Measurements from ENCODE around the gene ACOXL.

ACOXL gene

DNA sequence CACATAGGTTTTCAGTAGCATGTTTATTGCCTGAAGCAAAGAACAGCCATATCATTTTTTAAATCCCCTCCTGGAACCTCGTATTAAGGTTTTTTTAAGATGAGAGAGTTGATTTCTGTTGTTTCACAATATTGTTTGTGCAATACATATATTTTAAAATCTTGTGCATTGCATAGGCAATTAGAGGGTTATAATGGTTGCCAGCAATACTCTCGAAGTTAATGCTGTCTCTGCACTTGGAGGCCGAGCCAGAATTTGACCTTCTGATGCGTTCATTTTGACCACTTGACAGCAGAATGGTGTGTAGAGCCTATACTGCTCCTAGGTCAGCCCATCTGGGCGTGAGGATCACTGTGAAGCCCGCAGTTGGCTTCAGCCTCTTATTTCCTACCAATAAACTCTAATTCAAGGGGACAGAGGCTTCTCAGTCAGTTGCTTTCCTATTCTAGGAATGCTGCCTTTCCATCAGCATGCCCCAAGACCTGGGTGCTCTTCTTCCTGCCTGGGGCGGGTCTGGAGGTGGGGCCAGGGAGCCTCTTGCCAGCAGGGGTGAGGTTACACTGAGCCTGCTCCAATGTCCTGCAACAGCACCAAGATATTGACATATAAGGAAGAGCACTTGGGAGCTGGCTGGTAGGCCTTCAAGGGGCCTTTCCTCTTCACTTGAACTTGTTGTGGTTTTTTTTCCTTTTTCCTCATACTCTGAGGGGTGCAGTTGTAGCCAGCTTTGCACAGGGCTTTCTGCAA lies 297.0 kb downstream of the ACOXL start:
- Histone ChIP-seq H3K4me2 (ENCODE audit: low read length) (no peak overlapping the region), H3K27ac (ENCODE audit: low read depth, low read length) (no peak overlapping the region), H3K18ac (ENCODE audit: low read length) (no peak overlapping the region), H3K27me3 (ENCODE audit: insufficient read depth, low read length) (no peaks in the 10 kb centered on the region), H3K79me1 (ENCODE audit: low read length) (peaks cover 2% of the 10 kb centered on the region), H3K14ac (ENCODE audit: low read length) (no peak overlapping the region), H3K4ac (ENCODE audit: low read depth, low read length) (no peak overlapping the region), H3K4me3 (ENCODE audit: low read depth, low read length) (no peak overlapping the region), H2BK120ac (ENCODE audit: insufficient read depth, low read length, poor library complexity) (no peak overlapping the region), H3K4me1 (ENCODE audit: control insufficient read depth in 1 of 2, insufficient read depth in 2 of 2, low read length in 2 of 2) (peaks cover 6% of the 10 kb centered on the region in 2 experiments), H4K91ac (ENCODE audit: low read depth, low read length) (no peak overlapping the region), H3K23ac (ENCODE audit: low read length) (no peak overlapping the region), H3K9me3 (ENCODE audit: insufficient read depth, low read depth, low read length) (peaks cover 2% of the 10 kb centered on the region), H2AK5ac (ENCODE audit: low read length) (no peak overlapping the region), H4K8ac (ENCODE audit: low read depth, low read length) (no peak overlapping the region), H2BK5ac (ENCODE audit: low read depth, low read length, poor library complexity) (no peak overlapping the region), H3K36me3 (ENCODE audit: control insufficient read depth in 1 of 2, insufficient read depth in 2 of 2, low read length in 2 of 2) (no peaks in the 10 kb centered on the region), H2BK12ac (ENCODE audit: low read length) (no peak overlapping the region), H3K79me2 (ENCODE audit: control insufficient read depth, insufficient read depth, low read length, poor library complexity) (no peaks in the 10 kb centered on the region), H4K12ac (ENCODE audit: low read depth, low read length) (no peak overlapping the region), H3K9ac (ENCODE audit: low read length) (no peak overlapping the region), H2AFZ (ENCODE audit: insufficient read depth, low read length, poor library complexity) (no peak overlapping the region)
- DNase-seq = no peak
- WGBS (ENCODE audit: extremely low coverage, insufficient coverage, insufficient read length) = no CpG with 5 or more reads among the region's 7 CpGs

DNA sequence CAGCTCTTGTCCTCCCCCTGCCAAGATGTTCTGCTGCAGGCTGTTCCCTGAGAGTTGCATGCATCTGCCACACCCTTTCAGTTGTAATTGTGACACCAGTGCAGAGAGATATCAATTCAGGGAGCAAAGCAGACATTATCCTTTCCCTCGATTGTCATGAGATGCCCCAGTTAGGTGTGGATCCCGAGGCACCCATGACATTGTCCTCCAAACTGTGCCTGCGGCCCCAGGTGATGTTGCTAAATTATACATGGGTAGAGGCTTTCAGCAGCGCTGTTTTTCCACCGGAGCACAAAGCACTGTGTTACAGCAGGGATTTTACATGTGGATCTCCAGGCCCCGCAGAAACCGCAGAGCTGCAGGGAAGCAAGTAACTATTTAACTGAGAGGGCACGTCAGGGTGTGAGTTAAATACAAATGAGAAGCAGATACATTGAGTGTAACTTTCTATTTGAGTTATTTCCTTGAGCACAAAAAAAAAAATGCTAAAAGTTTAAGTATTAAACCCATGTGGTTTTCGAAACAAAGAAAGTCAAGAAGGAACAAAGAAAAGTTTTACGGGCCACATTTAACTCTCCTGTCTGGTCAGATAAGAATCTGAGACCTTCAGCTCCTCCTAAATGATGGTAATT lies 298.0 kb downstream of the ACOXL start:
- no peaks in the 10 kb centered on the region for H3K79me2 ChIP-seq (ENCODE audit: control insufficient read depth, insufficient read depth, low read length, poor library complexity)
- no peak overlapping the region for H3K23ac ChIP-seq (ENCODE audit: low read length)
- no CpG with 5 or more reads among the region's 10 CpGs for WGBS (ENCODE audit: extremely low coverage, insufficient coverage, insufficient read length)
- H2BK120ac ChIP-seq (ENCODE audit: insufficient read depth, low read length, poor library complexity) = no peak overlapping the region
- no peak overlapping the region for H2BK12ac ChIP-seq (ENCODE audit: low read length)
- no peak overlapping the region for H3K14ac ChIP-seq (ENCODE audit: low read length)
- no peak overlapping the region for H3K4ac ChIP-seq (ENCODE audit: low read depth, low read length)
- no peaks in the 10 kb centered on the region for H3K36me3 ChIP-seq (ENCODE audit: control insufficient read depth in 1 of 2, insufficient read depth in 2 of 2, low read length in 2 of 2)
- H3K27ac ChIP-seq (ENCODE audit: low read depth, low read length) = no peak overlapping the region
- H3K4me1 ChIP-seq (ENCODE audit: control insufficient read depth in 1 of 2, insufficient read depth in 2 of 2, low read length in 2 of 2) = peaks cover 6% of the 10 kb centered on the region in 2 experiments
- no peak overlapping the region for H2BK5ac ChIP-seq (ENCODE audit: low read depth, low read length, poor library complexity)
- H3K27me3 ChIP-seq (ENCODE audit: insufficient read depth, low read length) = no peaks in the 10 kb centered on the region
- no peak overlapping the region for H3K4me2 ChIP-seq (ENCODE audit: low read length)
- H4K12ac ChIP-seq (ENCODE audit: low read depth, low read length) = no peak overlapping the region
- H3K9ac ChIP-seq (ENCODE audit: low read length) = no peak overlapping the region
- no peak overlapping the region for H4K91ac ChIP-seq (ENCODE audit: low read depth, low read length)
- no peak overlapping the region for H4K8ac ChIP-seq (ENCODE audit: low read depth, low read length)
- no peak overlapping the region for H3K4me3 ChIP-seq (ENCODE audit: low read depth, low read length)
- H3K18ac ChIP-seq (ENCODE audit: low read length) = no peak overlapping the region
- no peak overlapping the region for H2AFZ ChIP-seq (ENCODE audit: insufficient read depth, low read length, poor library complexity)
- H3K79me1 ChIP-seq (ENCODE audit: low read length) = peaks cover 2% of the 10 kb centered on the region
- peaks cover 2% of the 10 kb centered on the region for H3K9me3 ChIP-seq (ENCODE audit: insufficient read depth, low read depth, low read length)
- no peak for DNase-seq
- no peak overlapping the region for H2AK5ac ChIP-seq (ENCODE audit: low read length)

DNA sequence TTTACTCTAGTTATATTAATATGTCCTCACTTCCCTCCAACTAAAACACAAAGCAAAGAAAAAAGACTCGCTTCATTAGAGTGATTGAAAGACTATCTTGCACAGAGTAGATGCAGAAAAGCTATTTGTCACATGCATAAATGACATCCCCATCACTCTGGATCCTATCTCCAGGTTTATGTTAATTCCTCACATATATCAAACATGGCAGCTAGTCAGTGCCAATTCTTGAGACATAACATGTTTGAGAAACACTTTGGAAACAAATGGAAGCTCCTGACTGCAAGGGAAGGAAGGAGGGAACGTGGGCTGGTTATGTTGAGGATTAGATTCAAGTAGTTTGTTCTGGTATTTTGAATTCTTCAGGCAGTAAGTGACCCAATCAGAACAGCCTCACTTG lies 298.6 kb downstream of the ACOXL start:
- no peak overlapping the region for H4K8ac ChIP-seq (ENCODE audit: low read depth, low read length)
- no peak overlapping the region for H3K14ac ChIP-seq (ENCODE audit: low read length)
- no peak overlapping the region for H3K4ac ChIP-seq (ENCODE audit: low read depth, low read length)
- H3K9ac ChIP-seq (ENCODE audit: low read length) = no peak overlapping the region
- no peak overlapping the region for H2BK120ac ChIP-seq (ENCODE audit: insufficient read depth, low read length, poor library complexity)
- H3K4me3 ChIP-seq (ENCODE audit: low read depth, low read length) = no peak overlapping the region
- peaks cover 2% of the 10 kb centered on the region for H3K9me3 ChIP-seq (ENCODE audit: insufficient read depth, low read depth, low read length)
- H3K79me2 ChIP-seq (ENCODE audit: control insufficient read depth, insufficient read depth, low read length, poor library complexity) = no peaks in the 10 kb centered on the region
- H4K12ac ChIP-seq (ENCODE audit: low read depth, low read length) = no peak overlapping the region
- H3K36me3 ChIP-seq (ENCODE audit: control insufficient read depth in 1 of 2, insufficient read depth in 2 of 2, low read length in 2 of 2) = no peaks in the 10 kb centered on the region
- H3K23ac ChIP-seq (ENCODE audit: low read length) = no peak overlapping the region
- H4K91ac ChIP-seq (ENCODE audit: low read depth, low read length) = no peak overlapping the region
- peaks cover 2% of the 10 kb centered on the region for H3K79me1 ChIP-seq (ENCODE audit: low read length)
- H3K27me3 ChIP-seq (ENCODE audit: insufficient read depth, low read length) = no peaks in the 10 kb centered on the region
- H3K27ac ChIP-seq (ENCODE audit: low read depth, low read length) = no peak overlapping the region
- WGBS (ENCODE audit: extremely low coverage, insufficient coverage, insufficient read length) = no CpG with 5 or more reads among the region's 2 CpGs
- H2AK5ac ChIP-seq (ENCODE audit: low read length) = no peak overlapping the region
- H2BK12ac ChIP-seq (ENCODE audit: low read length) = no peak overlapping the region
- H3K18ac ChIP-seq (ENCODE audit: low read length) = no peak overlapping the region
- no peak for DNase-seq
- H2BK5ac ChIP-seq (ENCODE audit: low read depth, low read length, poor library complexity) = no peak overlapping the region
- H3K4me1 ChIP-seq (ENCODE audit: control insufficient read depth in 1 of 2, insufficient read depth in 2 of 2, low read length in 2 of 2) = peaks cover 6% of the 10 kb centered on the region in 2 experiments
- no peak overlapping the region for H2AFZ ChIP-seq (ENCODE audit: insufficient read depth, low read length, poor library complexity)
- no peak overlapping the region for H3K4me2 ChIP-seq (ENCODE audit: low read length)

DNA sequence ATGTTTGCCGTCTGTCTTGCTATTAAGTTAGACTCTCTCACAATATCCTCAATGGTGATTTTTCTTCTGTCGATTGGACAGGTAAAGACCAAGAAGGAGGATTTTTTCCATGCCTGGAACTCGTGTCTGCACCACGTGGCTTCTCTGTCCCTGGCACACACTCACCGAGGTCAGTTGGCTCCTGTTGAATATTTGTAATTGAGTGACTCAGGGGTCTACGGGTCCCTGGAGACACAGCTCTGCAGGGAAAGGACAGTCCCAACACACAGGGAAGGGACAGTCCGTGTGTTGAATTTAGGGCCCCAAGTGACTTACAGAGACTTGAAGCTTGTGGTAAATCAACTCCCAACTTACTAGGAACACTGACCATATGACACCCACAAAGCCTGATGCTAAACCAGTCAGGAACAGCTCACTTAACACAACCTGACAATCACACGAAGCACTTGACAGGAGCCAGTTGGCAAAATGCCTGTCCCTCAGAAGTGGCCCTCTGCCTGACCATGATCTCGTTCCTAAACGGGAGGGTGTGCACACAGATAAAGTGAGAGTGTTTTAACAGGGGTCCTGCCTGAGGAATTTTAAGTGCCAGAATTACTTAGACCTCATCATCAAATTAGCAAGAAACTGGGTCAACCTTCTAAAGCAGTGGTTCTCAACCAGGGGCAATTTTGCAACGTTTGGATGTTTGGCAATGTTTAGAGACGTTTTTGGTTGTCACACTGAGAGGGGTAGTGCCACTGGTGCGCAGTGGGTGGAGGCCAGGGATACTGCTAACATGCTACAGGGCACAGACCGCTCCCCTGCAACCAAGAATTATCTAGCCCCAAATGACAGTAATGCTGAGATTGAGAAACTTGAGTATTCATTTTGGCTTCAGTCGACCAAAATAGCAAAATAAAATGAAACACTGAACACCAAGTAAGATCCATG lies 299.4 kb downstream of the ACOXL start:
- no peak overlapping the region for H3K4me2 ChIP-seq (ENCODE audit: low read length)
- no peak overlapping the region for H4K12ac ChIP-seq (ENCODE audit: low read depth, low read length)

More for the DNA sequence above, 299.4 kb downstream of the ACOXL start:
- H3K79me1 ChIP-seq (ENCODE audit: low read length) = peaks cover 2% of the 10 kb centered on the region
- no peaks in the 10 kb centered on the region for H3K27me3 ChIP-seq (ENCODE audit: insufficient read depth, low read length)
- DNase-seq = no peak
- peaks cover 6% of the 10 kb centered on the region in 2 experiments for H3K4me1 ChIP-seq (ENCODE audit: control insufficient read depth in 1 of 2, insufficient read depth in 2 of 2, low read length in 2 of 2)
- no peak overlapping the region for H3K4ac ChIP-seq (ENCODE audit: low read depth, low read length)
- no peak overlapping the region for H2AK5ac ChIP-seq (ENCODE audit: low read length)
- no peak overlapping the region for H4K8ac ChIP-seq (ENCODE audit: low read depth, low read length)
- peaks cover 2% of the 10 kb centered on the region for H3K9me3 ChIP-seq (ENCODE audit: insufficient read depth, low read depth, low read length)
- H3K18ac ChIP-seq (ENCODE audit: low read length) = no peak overlapping the region
- no peak overlapping the region for H4K91ac ChIP-seq (ENCODE audit: low read depth, low read length)
- no peak overlapping the region for H3K14ac ChIP-seq (ENCODE audit: low read length)
- no peak overlapping the region for H2BK5ac ChIP-seq (ENCODE audit: low read depth, low read length, poor library complexity)
- no peak overlapping the region for H2AFZ ChIP-seq (ENCODE audit: insufficient read depth, low read length, poor library complexity)
- no peaks in the 10 kb centered on the region for H3K36me3 ChIP-seq (ENCODE audit: control insufficient read depth in 1 of 2, insufficient read depth in 2 of 2, low read length in 2 of 2)
- no peaks in the 10 kb centered on the region for H3K79me2 ChIP-seq (ENCODE audit: control insufficient read depth, insufficient read depth, low read length, poor library complexity)
- H3K9ac ChIP-seq (ENCODE audit: low read length) = no peak overlapping the region
- no peak overlapping the region for H3K4me3 ChIP-seq (ENCODE audit: low read depth, low read length)
- H2BK12ac ChIP-seq (ENCODE audit: low read length) = no peak overlapping the region
- H3K27ac ChIP-seq (ENCODE audit: low read depth, low read length) = no peak overlapping the region
- no CpG with 5 or more reads among the region's 15 CpGs for whole genome bisulfite sequencing (ENCODE audit: extremely low coverage, insufficient coverage, insufficient read length)
- no peak overlapping the region for H3K23ac ChIP-seq (ENCODE audit: low read length)
- no peak overlapping the region for H2BK120ac ChIP-seq (ENCODE audit: insufficient read depth, low read length, poor library complexity)
